HepG2 (cell line): ENCODE results near the gene UBE2O. TPM values are rescaled to one million over a fixed set of nuclear protein-coding genes. Genes with fewer than 3 reads are reported as not detected.

Source experiments
- ASH2L ChIP-seq: fragments of 300-600, 200-600 bp; sonication (generic); IDR thresholded peaks from 2 replicates; pipeline ENCODE4 v1.7.0; 2017; ENCODE audit warnings: low read depth, mild to moderate bottlenecking, moderate library complexity, mixed read lengths, low read length; ENCODE audit not compliant: insufficient read length
- BRCA1 ChIP-seq: sonication (generic); formaldehyde crosslinking; IDR thresholded peaks from 2 replicates; pipeline ENCODE4 v1.4.0; 2020; ENCODE audit warnings: missing genetic modification reagents
- E2F5 ChIP-seq: sonication (generic); formaldehyde crosslinking; conservative IDR thresholded peaks from 2 replicates; pipeline ENCODE4 v1.4.0; 2020; ENCODE audit warnings: missing genetic modification reagents
- EED ChIP-seq: sonication (generic); formaldehyde crosslinking; IDR thresholded peaks from 2 replicates; pipeline ENCODE4 v1.5.0; 2020; ENCODE audit warnings: mild to moderate bottlenecking, missing genetic modification reagents
- GABPB1 ChIP-seq: IDR thresholded peaks from 2 replicates; pipeline ENCODE4 v1.6.1; 2016; ENCODE audit warnings: mild to moderate bottlenecking, missing genetic modification reagents, moderate library complexity, missing compliant biosample characterization
- HNF4A ChIP-seq: sonication (generic); formaldehyde crosslinking; IDR thresholded peaks from 2 replicates; pipeline ENCODE4 v1.4.0; 2020; ENCODE audit warnings: missing genetic modification reagents
- MATR3 ChIP-seq: sonication (generic); formaldehyde crosslinking; IDR thresholded peaks from 2 replicates; pipeline ENCODE4 v1.4.0; 2020; ENCODE audit warnings: missing genetic modification reagents
- MIER3 ChIP-seq: IDR thresholded peaks from 2 replicates; pipeline ENCODE4 v1.6.1; 2016; ENCODE audit warnings: missing compliant biosample characterization, borderline replicate concordance
- NFYC ChIP-seq: IDR thresholded peaks from 2 replicates; pipeline ENCODE4 v1.6.1; 2016; ENCODE audit warnings: missing genetic modification reagents, missing compliant biosample characterization
- NKX3-1 ChIP-seq: sonication (generic); formaldehyde crosslinking; IDR thresholded peaks from 2 replicates; pipeline ENCODE4 v1.5.0; 2020; ENCODE audit warnings: missing genetic modification reagents
- NONO ChIP-seq, 2 experiments: fragments of 450-650 bp in 1 of 2; sonication (generic) in 1 of 2; formaldehyde crosslinking in 1 of 2; IDR thresholded peaks in 1 of 2; conservative IDR thresholded peaks in 1 of 2; 2 replicates each; pipeline versions ENCODE4 v1.6.1 to v1.8.0; 2017 to 2022; ENCODE audit warnings: mild to moderate bottlenecking in 1 of 2, missing genetic modification reagents in 1 of 2, moderate library complexity in 1 of 2
- RAD51 ChIP-seq: fragments of 450-650 bp; IDR thresholded peaks from 2 replicates; pipeline ENCODE4 v1.6.1; 2016; ENCODE audit warnings: borderline replicate concordance
- REPIN1 ChIP-seq: sonication (generic); formaldehyde crosslinking; IDR thresholded peaks from 2 replicates; pipeline ENCODE4 v1.8.0; 2022; ENCODE audit warnings: missing genetic modification reagents, low read depth, mild to moderate bottlenecking, borderline replicate concordance
- RFX5 ChIP-seq: IDR thresholded peaks from 2 replicates; pipeline ENCODE4 v1.6.1; 2011; ENCODE audit warnings: low read depth, low read length, improper control_type of control experiment
- RORA ChIP-seq: sonication (generic); formaldehyde crosslinking; IDR thresholded peaks from 2 replicates; pipeline ENCODE4 v1.5.0; 2020; ENCODE audit warnings: mild to moderate bottlenecking, missing genetic modification reagents, moderate library complexity
- SNAPC4 ChIP-seq: sonication (generic); formaldehyde crosslinking; IDR thresholded peaks from 2 replicates; pipeline ENCODE4 v1.4.0; 2020; ENCODE audit warnings: mild to moderate bottlenecking, missing genetic modification reagents
- ZKSCAN1 ChIP-seq: fragments of 150-350 bp; IDR thresholded peaks from 2 replicates; pipeline ENCODE4 v1.6.1; 2014; ENCODE audit warnings: low read length
- ZNF160 ChIP-seq: sonication (generic); formaldehyde crosslinking; IDR thresholded peaks from 2 replicates; pipeline ENCODE4 v1.8.0; 2022; ENCODE audit warnings: mild to moderate bottlenecking, inconsistent platforms, missing genetic modification reagents
- ZNF230 ChIP-seq: sonication (generic); formaldehyde crosslinking; IDR thresholded peaks from 2 replicates; pipeline ENCODE4 v1.4.0; 2020; ENCODE audit warnings: mild to moderate bottlenecking, missing genetic modification reagents
- ZNF24 ChIP-seq: fragments of 450-650 bp; IDR thresholded peaks from 2 replicates; pipeline ENCODE4 v1.6.1; 2017; ENCODE audit warnings: antibody characterized with exemption, mild to moderate bottlenecking
- ZNF556 ChIP-seq: sonication (generic); formaldehyde crosslinking; IDR thresholded peaks from 2 replicates; pipeline ENCODE4 v1.4.0; 2020; ENCODE audit warnings: mild to moderate bottlenecking, missing genetic modification reagents, borderline replicate concordance
- ZSCAN25 ChIP-seq: sonication (generic); formaldehyde crosslinking; IDR thresholded peaks from 2 replicates; pipeline ENCODE4 v1.8.0; 2022; ENCODE audit warnings: mild to moderate bottlenecking, missing genetic modification reagents
- polyA plus RNA-seq, 8 experiments: library from polyadenylated mRNA; depleted of rRNA in 3 of 8; stranded (reverse) in 7 of 8; unstranded in 1 of 8; fragments of >200 nt; fragmentation: Illumina TruSeq in 4 of 8; extraction: Trizol in 4 of 8; gene quantifications; 2 replicates each; pipeline versions ENCODE4 v1.2.1 to v1.2.3, GENCODE V29; 2011 to 2016; ENCODE audit warnings: low read depth in 4 of 8, missing spikeins in 1 of 8, mixed read lengths in 1 of 8; ENCODE audit not compliant: insufficient read depth in 1 of 8
- total RNA-seq, 5 experiments: library from RNA; depleted of rRNA; stranded (reverse); fragments of >200 nt; fragmentation: Illumina TruSeq; extraction: Trizol; gene quantifications; 2 replicates each; pipeline ENCODE4 v1.2.3, GENCODE V29; 2016; ENCODE audit warnings: low read depth in 1 of 5
- TF ChIP-seq, protein P1 (sequence below): sonication (generic); formaldehyde crosslinking; conservative IDR thresholded peaks from 2 replicates; pipeline ENCODE4 v1.8.1; 2023; ENCODE audit warnings: missing genetic modification reagents
- TF ChIP-seq, protein P2 (sequence below): sonication (generic); formaldehyde crosslinking; IDR thresholded peaks from 2 replicates; pipeline ENCODE4 v1.5.0; 2020; ENCODE audit warnings: missing genetic modification reagents

Gene UBE2O
- total and polyA plus RNA-seq, 2 of the 13 experiments (the other 11 are each of a cell fraction or from before 2014, with no cell fraction given): 21.5 to 23.5 TPM

GRCh38 chr17:76499267-76499667 lies 46.3 kb upstream of the UBE2O start (continued):
- TF ChIP-seq ZNF24 (peak; percentile 49; the same call in 1 of the 2 replicates), SNAPC4 (no peak), NONO (IDR thresholded peaks at IDR 0.05) (no peak), NONO (CRISPR knock-in tag; conservative IDR thresholded peaks at IDR 0.05) (no peak), RFX5 (no peak), NFYC (CRISPR knock-in tag) (peak; percentile 28; the same call in 1 of the 2 replicates), ZKSCAN1 (no peak), EED (CRISPR knock-in tag) (no peak), HNF4A (CRISPR knock-in tag) (peak; percentile 44), RAD51 (no peak), MIER3 (CRISPR knock-in tag) (peak; percentile 91; the same call in 1 of the 2 replicates), ZNF230 (CRISPR knock-in tag) (no peak), ZNF160 (CRISPR knock-in tag) (0 out of 2 replicates have a peak, but pooled peaks have one; percentile 68), ZSCAN25 (CRISPR knock-in tag) (peak; percentile 100), GABPB1 (CRISPR knock-in tag) (peak; percentile 65), MATR3 (CRISPR knock-in tag) (no peak), ASH2L (peak; percentile 55), E2F5 (no peak), NKX3-1 (CRISPR knock-in tag) (no peak), ZNF556 (no peak), RORA (CRISPR knock-in tag) (no peak), REPIN1 (no peak), BRCA1 (CRISPR knock-in tag) (no peak)
- TF ChIP-seq, protein P1, sequence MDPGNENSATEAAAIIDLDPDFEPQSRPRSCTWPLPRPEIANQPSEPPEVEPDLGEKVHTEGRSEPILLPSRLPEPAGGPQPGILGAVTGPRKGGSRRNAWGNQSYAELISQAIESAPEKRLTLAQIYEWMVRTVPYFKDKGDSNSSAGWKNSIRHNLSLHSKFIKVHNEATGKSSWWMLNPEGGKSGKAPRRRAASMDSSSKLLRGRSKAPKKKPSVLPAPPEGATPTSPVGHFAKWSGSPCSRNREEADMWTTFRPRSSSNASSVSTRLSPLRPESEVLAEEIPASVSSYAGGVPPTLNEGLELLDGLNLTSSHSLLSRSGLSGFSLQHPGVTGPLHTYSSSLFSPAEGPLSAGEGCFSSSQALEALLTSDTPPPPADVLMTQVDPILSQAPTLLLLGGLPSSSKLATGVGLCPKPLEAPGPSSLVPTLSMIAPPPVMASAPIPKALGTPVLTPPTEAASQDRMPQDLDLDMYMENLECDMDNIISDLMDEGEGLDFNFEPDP (CRISPR knock-in tag): no peak
- TF ChIP-seq, protein P2, sequence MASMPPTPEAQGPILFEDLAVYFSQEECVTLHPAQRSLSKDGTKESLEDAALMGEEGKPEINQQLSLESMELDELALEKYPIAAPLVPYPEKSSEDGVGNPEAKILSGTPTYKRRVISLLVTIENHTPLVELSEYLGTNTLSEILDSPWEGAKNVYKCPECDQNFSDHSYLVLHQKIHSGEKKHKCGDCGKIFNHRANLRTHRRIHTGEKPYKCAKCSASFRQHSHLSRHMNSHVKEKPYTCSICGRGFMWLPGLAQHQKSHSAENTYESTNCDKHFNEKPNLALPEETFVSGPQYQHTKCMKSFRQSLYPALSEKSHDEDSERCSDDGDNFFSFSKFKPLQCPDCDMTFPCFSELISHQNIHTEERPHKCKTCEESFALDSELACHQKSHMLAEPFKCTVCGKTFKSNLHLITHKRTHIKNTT: no peak
